ENCODE data around the gene ZFHX3.

ZFHX3 gene

DNA sequence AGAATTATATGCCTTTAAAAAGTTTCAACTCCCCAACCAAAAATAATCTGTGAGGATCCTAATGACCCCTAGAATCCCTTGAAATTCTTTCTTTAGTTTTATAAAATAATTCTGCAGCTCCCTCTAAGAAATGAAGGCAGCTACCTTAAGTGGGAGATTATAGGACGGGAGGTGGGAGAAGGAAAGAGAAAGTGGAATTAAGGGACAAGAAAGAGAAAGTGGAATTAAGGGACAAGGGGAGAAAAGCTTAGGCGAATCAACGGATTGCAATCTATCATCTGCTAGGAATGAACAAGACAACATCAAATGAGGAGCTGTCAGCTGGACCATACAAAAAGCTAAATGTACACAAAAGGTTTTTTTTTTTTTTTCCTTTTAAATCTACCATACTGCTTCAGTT, 262.0 kb downstream of the ZFHX3 start:
- TF ChIP-seq RAD21 (IDR thresholded peaks at IDR 0.05; ENCODE audit: low read depth) (no peak), EGR1 (IDR thresholded peaks at IDR 0.05) (no peak)
- TF ChIP-seq, protein P1, sequence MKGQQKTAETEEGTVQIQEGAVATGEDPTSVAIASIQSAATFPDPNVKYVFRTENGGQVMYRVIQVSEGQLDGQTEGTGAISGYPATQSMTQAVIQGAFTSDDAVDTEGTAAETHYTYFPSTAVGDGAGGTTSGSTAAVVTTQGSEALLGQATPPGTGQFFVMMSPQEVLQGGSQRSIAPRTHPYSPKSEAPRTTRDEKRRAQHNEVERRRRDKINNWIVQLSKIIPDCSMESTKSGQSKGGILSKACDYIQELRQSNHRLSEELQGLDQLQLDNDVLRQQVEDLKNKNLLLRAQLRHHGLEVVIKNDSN (IDR thresholded peaks at IDR 0.05): no peak

- no peak for TF ChIP-seq REST (IDR thresholded peaks at IDR 0.05; ENCODE audit: low read depth)
- no peak for TF ChIP-seq RAD21 (IDR thresholded peaks at IDR 0.05; ENCODE audit: low read depth)
- no peak for TF ChIP-seq CEBPB (IDR thresholded peaks at IDR 0.05)
- TF ChIP-seq ZBTB7A (IDR thresholded peaks at IDR 0.05; ENCODE audit: low read depth): no peak
Measured at GRCh38 chr16:72785171-72785570, 262.8 kb downstream of the ZFHX3 start.

DNA sequence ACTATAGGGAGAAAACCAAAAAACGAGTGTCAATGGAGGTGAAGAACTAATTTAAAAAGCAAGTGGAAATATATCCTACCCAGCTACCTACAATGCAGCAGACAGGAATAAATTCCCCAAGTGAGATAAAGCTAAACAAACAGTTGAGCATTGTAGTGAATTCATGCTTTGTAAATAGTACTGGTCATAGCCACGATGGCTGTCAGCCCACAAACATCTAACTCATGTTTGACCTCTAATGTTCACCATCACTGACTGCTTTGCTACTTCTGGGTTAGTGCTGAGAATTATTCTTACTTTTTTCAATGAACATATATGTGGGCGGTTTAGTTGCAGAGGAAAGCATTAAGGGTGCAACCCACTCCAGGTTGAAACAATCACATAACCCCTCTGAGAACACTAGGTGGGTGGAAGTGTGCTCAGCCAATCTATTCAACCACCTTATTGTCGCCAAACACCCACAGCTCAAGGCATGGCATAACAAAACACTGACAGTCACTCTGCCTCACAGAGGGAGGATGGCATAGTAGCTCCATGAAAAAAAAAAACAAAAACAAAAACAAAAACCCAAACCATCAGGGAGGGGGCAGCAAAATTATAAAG, 264.1 kb downstream of the ZFHX3 start:
- TF ChIP-seq RAD21 (IDR thresholded peaks at IDR 0.05; ENCODE audit: low read depth) (no peak), ZBTB7A (IDR thresholded peaks at IDR 0.05; ENCODE audit: low read depth) (no peak), CEBPB (IDR thresholded peaks at IDR 0.05) (no peak), CREB1 (IDR thresholded peaks at IDR 0.05; ENCODE audit: low read depth) (no peak), REST (IDR thresholded peaks at IDR 0.05; ENCODE audit: low read depth) (no peak), EGR1 (IDR thresholded peaks at IDR 0.05) (no peak), MAX (IDR thresholded peaks at IDR 0.05) (no peak), YY1 (IDR thresholded peaks at IDR 0.05; ENCODE audit: low read depth) (no peak)

DNA sequence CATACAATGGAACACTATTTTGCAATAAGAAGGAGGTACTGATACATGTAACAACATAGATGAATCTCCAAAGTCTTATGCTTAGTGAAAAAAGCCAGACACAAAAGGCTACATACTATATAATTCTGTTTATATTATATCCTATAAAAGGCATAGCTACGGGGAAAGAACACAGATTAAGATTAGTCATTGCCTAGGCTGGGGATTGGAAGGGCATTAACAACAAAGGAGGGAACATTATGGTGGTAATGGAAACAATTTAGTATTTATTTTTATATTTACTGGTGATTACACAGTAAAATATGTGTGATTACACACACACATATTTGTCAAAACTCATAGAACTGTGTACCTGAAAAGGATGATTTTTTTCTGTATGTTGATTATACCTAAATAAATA, 278.1 kb downstream of the ZFHX3 start:
- no peak for TF ChIP-seq NFIC (IDR thresholded peaks at IDR 0.05)
- TF ChIP-seq EP300 (IDR thresholded peaks at IDR 0.05; ENCODE audit: borderline replicate concordance): no peak
- no peak for TF ChIP-seq TCF12 (IDR thresholded peaks at IDR 0.05; ENCODE audit: low read depth)
- TF ChIP-seq EGR1 (IDR thresholded peaks at IDR 0.05): no peak
- no peak for TF ChIP-seq CREB1 (IDR thresholded peaks at IDR 0.05; ENCODE audit: low read depth)
- no peak for TF ChIP-seq CEBPB (IDR thresholded peaks at IDR 0.05)
- TF ChIP-seq RAD21 (IDR thresholded peaks at IDR 0.05; ENCODE audit: low read depth): no peak
- TF ChIP-seq, protein P1 (IDR thresholded peaks at IDR 0.05): no peak
- TF ChIP-seq FOXM1 (IDR thresholded peaks at IDR 0.05; ENCODE audit: borderline replicate concordance, low read depth): no peak
- no peak for TF ChIP-seq TEAD4 (IDR thresholded peaks at IDR 0.05)
- TF ChIP-seq MAX (IDR thresholded peaks at IDR 0.05): no peak
- TF ChIP-seq ZBTB7A (IDR thresholded peaks at IDR 0.05; ENCODE audit: low read depth): no peak
- TF ChIP-seq TAF1 (IDR thresholded peaks at IDR 0.05; ENCODE audit: low read depth): no peak
- TF ChIP-seq YY1 (IDR thresholded peaks at IDR 0.05; ENCODE audit: low read depth): no peak
- no peak for TF ChIP-seq REST (IDR thresholded peaks at IDR 0.05; ENCODE audit: low read depth)

DNA sequence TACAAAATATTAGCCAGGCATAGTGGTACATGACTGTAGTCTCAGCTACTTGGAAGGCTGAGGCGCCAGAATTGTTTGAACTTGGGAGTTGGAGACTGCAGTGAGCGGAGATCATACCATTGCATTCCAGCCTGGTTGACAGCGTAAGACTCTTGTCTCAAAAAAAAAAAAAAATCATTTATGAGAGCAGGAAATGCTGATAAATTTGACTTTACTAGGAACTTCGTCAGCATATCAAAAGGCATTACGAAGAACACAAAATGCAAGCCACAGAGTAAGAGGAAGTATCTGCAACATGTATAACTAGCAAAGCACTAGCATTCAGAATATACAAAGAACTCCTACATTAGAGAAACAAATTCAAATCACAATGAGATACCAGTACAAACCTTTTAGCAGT, 279.3 kb downstream of the ZFHX3 start:
- TF ChIP-seq TCF12 (IDR thresholded peaks at IDR 0.05; ENCODE audit: low read depth) (no peak), YY1 (IDR thresholded peaks at IDR 0.05; ENCODE audit: low read depth) (no peak), FOXM1 (IDR thresholded peaks at IDR 0.05; ENCODE audit: borderline replicate concordance, low read depth) (no peak), ZBTB7A (IDR thresholded peaks at IDR 0.05; ENCODE audit: low read depth) (no peak), REST (IDR thresholded peaks at IDR 0.05; ENCODE audit: low read depth) (no peak), MAX (IDR thresholded peaks at IDR 0.05) (no peak), CEBPB (IDR thresholded peaks at IDR 0.05) (no peak), CREB1 (IDR thresholded peaks at IDR 0.05; ENCODE audit: low read depth) (no peak), EGR1 (IDR thresholded peaks at IDR 0.05) (no peak), TAF1 (IDR thresholded peaks at IDR 0.05; ENCODE audit: low read depth) (no peak), TEAD4 (IDR thresholded peaks at IDR 0.05) (no peak)
- TF ChIP-seq, protein P1 (IDR thresholded peaks at IDR 0.05): no peak
